ENCODE measurements around the gene ZNF771.

DNA sequence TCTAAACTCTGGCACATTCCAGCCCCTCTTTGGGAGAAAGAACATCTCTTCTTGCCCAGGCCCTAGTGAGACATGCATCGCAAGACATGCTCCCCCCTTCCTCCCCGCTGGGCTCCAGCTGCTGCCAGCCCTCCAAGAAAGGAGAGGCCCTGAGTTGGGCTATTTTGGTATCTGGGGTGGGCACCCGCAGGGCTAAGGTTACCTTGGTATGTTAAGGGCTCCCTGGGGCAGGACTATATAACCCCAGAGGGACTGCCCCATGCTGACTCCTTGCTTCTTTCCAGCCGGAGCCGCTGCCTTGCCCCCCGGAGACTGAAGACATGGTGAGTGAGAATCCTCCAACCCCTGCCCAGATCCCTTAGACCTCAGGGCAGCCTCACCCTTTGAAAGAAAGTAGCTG lies 32.9 kb upstream of the ZNF771 start, which contains the start of gene MYL11:
- TF ChIP-seq, protein P1, sequence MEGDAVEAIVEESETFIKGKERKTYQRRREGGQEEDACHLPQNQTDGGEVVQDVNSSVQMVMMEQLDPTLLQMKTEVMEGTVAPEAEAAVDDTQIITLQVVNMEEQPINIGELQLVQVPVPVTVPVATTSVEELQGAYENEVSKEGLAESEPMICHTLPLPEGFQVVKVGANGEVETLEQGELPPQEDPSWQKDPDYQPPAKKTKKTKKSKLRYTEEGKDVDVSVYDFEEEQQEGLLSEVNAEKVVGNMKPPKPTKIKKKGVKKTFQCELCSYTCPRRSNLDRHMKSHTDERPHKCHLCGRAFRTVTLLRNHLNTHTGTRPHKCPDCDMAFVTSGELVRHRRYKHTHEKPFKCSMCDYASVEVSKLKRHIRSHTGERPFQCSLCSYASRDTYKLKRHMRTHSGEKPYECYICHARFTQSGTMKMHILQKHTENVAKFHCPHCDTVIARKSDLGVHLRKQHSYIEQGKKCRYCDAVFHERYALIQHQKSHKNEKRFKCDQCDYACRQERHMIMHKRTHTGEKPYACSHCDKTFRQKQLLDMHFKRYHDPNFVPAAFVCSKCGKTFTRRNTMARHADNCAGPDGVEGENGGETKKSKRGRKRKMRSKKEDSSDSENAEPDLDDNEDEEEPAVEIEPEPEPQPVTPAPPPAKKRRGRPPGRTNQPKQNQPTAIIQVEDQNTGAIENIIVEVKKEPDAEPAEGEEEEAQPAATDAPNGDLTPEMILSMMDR (IDR thresholded peaks at IDR 0.05; ENCODE audit: insufficient read depth, low read length, poor library complexity, severe bottlenecking): no peak
- no peak for TF ChIP-seq EZH2phosphoT487 (conservative IDR thresholded peaks at IDR 0.05; ENCODE audit: low read length)

Measured in SU-DHL-6 (cell line).